GM23338 (cell line): ENCODE data around the gene OCIAD2. TPM values are rescaled to one million over a fixed set of nuclear protein-coding genes. Genes with fewer than 3 reads are reported as not detected.

ENCODE experiments used
- ATAC-seq: fragments of 200-7000 bp; cut with Tn5 transposase; 3 replicates; pipeline ENCODE4 v1.9.1; 2020
- DNase-seq: peaks from one replicate; pipeline ENCODE4 v3.0.0-alpha.2; 2015; ENCODE audit warnings: low spot score
- H2AFZ ChIP-seq: fragments of 200-600 bp; sonication (generic); 2 replicates; pipeline ENCODE4 v1.8.0; 2016; ENCODE audit warnings: antibody characterized with exemption, mild to moderate bottlenecking, moderate library complexity
- H3F3A ChIP-seq: fragments of 200-600 bp; sonication (generic); replicated peaks from 2 replicates; pipeline ENCODE4 v1.8.0; 2017; ENCODE audit warnings: antibody characterized with exemption, mixed run types, low read depth
- H3K27ac ChIP-seq: fragments of 200-600 bp; sonication (generic); 2 replicates; pipeline ENCODE4 v1.6.1; 2016; ENCODE audit warnings: low read depth
- H3K27me3 ChIP-seq: fragments of 200-600 bp; sonication (generic); 2 replicates; pipeline ENCODE4 v1.8.0; 2016; ENCODE audit warnings: mild to moderate bottlenecking, mixed run types, moderate library complexity; ENCODE audit not compliant: insufficient read depth
- H3K36me3 ChIP-seq: fragments of 200-600 bp; sonication (generic); 2 replicates; pipeline ENCODE4 v1.8.0; 2016; ENCODE audit warnings: mild to moderate bottlenecking; ENCODE audit not compliant: insufficient read depth
- H3K4me1 ChIP-seq: fragments of 200-600 bp; sonication (generic); 2 replicates; pipeline ENCODE4 v1.8.0; 2016; ENCODE audit warnings: mild to moderate bottlenecking, moderate library complexity; ENCODE audit not compliant: insufficient read depth
- H3K4me2 ChIP-seq: fragments of 200-600 bp; sonication (generic); 2 replicates; pipeline ENCODE4 v1.7.1; 2017; ENCODE audit warnings: mixed run types
- H3K4me3 ChIP-seq: fragments of 200-600 bp; sonication (generic); 2 replicates; pipeline ENCODE4 v1.6.1; 2016; ENCODE audit warnings: mixed run types
- H3K79me2 ChIP-seq: fragments of 200-600 bp; sonication (generic); replicated peaks from 2 replicates; pipeline ENCODE4 v1.8.0; 2017; ENCODE audit warnings: mild to moderate bottlenecking; ENCODE audit not compliant: insufficient read depth
- H3K9me2 ChIP-seq: fragments of 200-600 bp; sonication (generic); 2 replicates; pipeline ENCODE4 v1.8.0; 2017; ENCODE audit not compliant: insufficient read depth
- H4K20me1 ChIP-seq: fragments of 200-600 bp; sonication (generic); replicated peaks from 2 replicates; pipeline ENCODE4 v1.8.0; 2017; ENCODE audit warnings: mild to moderate bottlenecking; ENCODE audit not compliant: insufficient read depth
- H3K27ac Mint-ChIP-seq: 2 replicates; pipeline ENCODE4 v1.8.0; 2020; ENCODE audit warnings: inconsistent platforms, mild to moderate bottlenecking, moderate library complexity, mixed read lengths
- H3K27me3 Mint-ChIP-seq: 3 replicates; pipeline ENCODE4 v1.8.0; 2022; ENCODE audit warnings: low read depth, mild to moderate bottlenecking, moderate library complexity, mixed read lengths, inconsistent platforms; ENCODE audit not compliant: insufficient read depth, poor library complexity
- H3K36me3 Mint-ChIP-seq: 3 replicates; pipeline ENCODE4 v1.8.0; 2021; ENCODE audit warnings: low read depth, mild to moderate bottlenecking, inconsistent platforms, moderate library complexity, mixed read lengths
- H3K4me1 Mint-ChIP-seq: 3 replicates; pipeline ENCODE4 v1.8.0; 2020; ENCODE audit warnings: mild to moderate bottlenecking, inconsistent platforms, mixed read lengths
- H3K4me3 Mint-ChIP-seq: 3 replicates; pipeline ENCODE4 v1.8.0; 2021; ENCODE audit warnings: moderate library complexity, mild to moderate bottlenecking, inconsistent platforms, mixed read lengths
- H3K9me3 Mint-ChIP-seq: 3 replicates; pipeline ENCODE4 v1.8.0; 2020; ENCODE audit warnings: moderate library complexity, mild to moderate bottlenecking, inconsistent platforms, mixed read lengths
- CREB1 ChIP-seq: fragments of 250-450 bp; sonication (Bioruptor Pico); IDR thresholded peaks from 2 replicates; pipeline ENCODE4 v1.5.0; 2020; ENCODE audit warnings: low read depth, mild to moderate bottlenecking, moderate library complexity
- CTCF ChIP-seq, 2 experiments: fragments of 200-600 bp in 1 of 2; sonication (generic) in 1 of 2; conservative IDR thresholded peaks; 2 replicates each; pipeline versions ENCODE4 v1.5.1 to v1.6.1; 2016 to 2017; ENCODE audit warnings: antibody characterized with exemption in 2 of 2, low read depth in 2 of 2, mild to moderate bottlenecking in 2 of 2, moderate library complexity in 1 of 2
- ETS1 ChIP-seq: IDR thresholded peaks from 2 replicates; pipeline ENCODE4 v1.6.1; 2016; ENCODE audit warnings: antibody characterized with exemption
- EZH2 ChIP-seq: fragments of 200-600 bp; sonication (generic); IDR thresholded peaks from one replicate; pipeline ENCODE4 v1.8.0; 2017; ENCODE audit warnings: antibody characterized with exemption, mild to moderate bottlenecking, low read depth; ENCODE audit not compliant: unreplicated experiment
- EZH2phosphoT487 ChIP-seq: fragments of 200-600 bp; sonication (generic); IDR thresholded peaks from one replicate; pipeline ENCODE4 v1.8.1; 2018; ENCODE audit warnings: antibody characterized with exemption; ENCODE audit not compliant: unreplicated experiment
- JUNB ChIP-seq: IDR thresholded peaks from one replicate; pipeline ENCODE4 v1.6.1; 2016; ENCODE audit warnings: antibody characterized with exemption; ENCODE audit not compliant: unreplicated experiment
- NANOG ChIP-seq: IDR thresholded peaks from 2 replicates; pipeline ENCODE4 v1.6.1; 2016; ENCODE audit warnings: antibody characterized with exemption, borderline replicate concordance
- POLR2AphosphoS5 ChIP-seq: IDR thresholded peaks from 2 replicates; pipeline ENCODE4 v1.6.1; 2016; ENCODE audit warnings: antibody characterized with exemption, low read depth
- REST ChIP-seq: IDR thresholded peaks from one replicate; pipeline ENCODE4 v1.6.1; 2018; ENCODE audit warnings: antibody characterized with exemption; ENCODE audit not compliant: unreplicated experiment
- STAT1 ChIP-seq: IDR thresholded peaks from one replicate; pipeline ENCODE4 v1.6.1; 2016; ENCODE audit warnings: antibody characterized with exemption; ENCODE audit not compliant: unreplicated experiment
- ZNF114 ChIP-seq: fragments of 250-450 bp; sonication (Bioruptor Pico); IDR thresholded peaks from 2 replicates; pipeline ENCODE4 v1.5.0; 2020; ENCODE audit warnings: mild to moderate bottlenecking, moderate library complexity
- ZNF331 ChIP-seq: fragments of 250-450 bp; sonication (Bioruptor Pico); IDR thresholded peaks from 2 replicates; pipeline ENCODE4 v1.5.0; 2020; ENCODE audit warnings: low read depth, mild to moderate bottlenecking, moderate library complexity
- ZNF462 ChIP-seq: fragments of 250-450 bp; sonication (Bioruptor Pico); IDR thresholded peaks from 2 replicates; pipeline ENCODE4 v1.5.0; 2020; ENCODE audit warnings: mild to moderate bottlenecking, moderate library complexity
- polyA plus RNA-seq: library from polyadenylated mRNA; unstranded; fragments of >200 nt; fragmentation: Nextera tagmentation; extraction: Ambion mirVana; gene quantifications from 2 replicates; pipeline ENCODE4 v1.2.1, GENCODE V29; 2016
- total RNA-seq: library from RNA; depleted of rRNA; stranded (reverse); fragments of >200 nt; shearing (Covaris generic); gene quantifications from 2 replicates; pipeline ENCODE4 v1.2.3, GENCODE V29; 2014

The OCIAD2 gene
- total and polyA plus RNA-seq, 2 experiments from 2014 or later: 36.8 to 317 TPM

GRCh38 chr4:48899950-48900349 is 6.6 kb downstream of the OCIAD2 start:
- ATAC-seq: no peak
- Histone ChIP-seq H3K4me2 (no peak overlapping the region), H3K9me2 (no peaks in the 10 kb centered on the region), H3K79me2 (peaks cover 8% of the 10 kb centered on the region; the same call in 1 of the 2 replicates), H3K4me1 (no peaks in the 10 kb centered on the region), H3K27ac (peak overlapping the region; percentile 18; the same call in 1 of the 2 replicates), H3K36me3 (peaks cover 29% of the 10 kb centered on the region), H3K4me3 (no peak overlapping the region), H3K27me3 (no peaks in the 10 kb centered on the region), H3F3A (no peaks in the 10 kb centered on the region), H4K20me1 (no peaks in the 10 kb centered on the region; the same call in 1 of the 2 replicates), H2AFZ (no peak overlapping the region)
- Mint-ChIP-seq H3K4me1 (peaks cover 5% of the 10 kb centered on the region; the same call in 2 of the 3 replicates), H3K4me3 (no peak overlapping the region), H3K36me3 (peaks cover 62% of the 10 kb centered on the region), H3K27me3 (no peaks in the 10 kb centered on the region), H3K9me3 (no peaks in the 10 kb centered on the region; the same call in 1 of the 3 replicates), H3K27ac (no peak overlapping the region)
- no peak for DNase-seq
- TF ChIP-seq ETS1 (no peak), EZH2 (no peak), STAT1 (no peak), ZNF331 (no peak), ZNF114 (no peak), ZNF462 (CRISPR knock-in tag) (no peak), NANOG (no peak), CTCF (conservative IDR thresholded peaks at IDR 0.05; ENCODE audit: low read depth in 2 of 2) (no peak), JUNB (no peak), REST (no peak), EZH2phosphoT487 (no peak), CREB1 (CRISPR knock-in tag) (no peak), POLR2AphosphoS5 (no peak)
